ENCODE data around the gene GLYATL1B. TPM values are rescaled to one million over a fixed set of nuclear protein-coding genes. Genes with fewer than 3 reads are reported as not detected.
"Not testable (repeated sequence)": the region's sequence is repeated elsewhere in the genome, so short reads cannot be mapped to it uniquely, and the experiment has no call there.

Gene GLYATL1B
- total and polyA plus RNA-seq, 5 donors: not detected

DNA sequence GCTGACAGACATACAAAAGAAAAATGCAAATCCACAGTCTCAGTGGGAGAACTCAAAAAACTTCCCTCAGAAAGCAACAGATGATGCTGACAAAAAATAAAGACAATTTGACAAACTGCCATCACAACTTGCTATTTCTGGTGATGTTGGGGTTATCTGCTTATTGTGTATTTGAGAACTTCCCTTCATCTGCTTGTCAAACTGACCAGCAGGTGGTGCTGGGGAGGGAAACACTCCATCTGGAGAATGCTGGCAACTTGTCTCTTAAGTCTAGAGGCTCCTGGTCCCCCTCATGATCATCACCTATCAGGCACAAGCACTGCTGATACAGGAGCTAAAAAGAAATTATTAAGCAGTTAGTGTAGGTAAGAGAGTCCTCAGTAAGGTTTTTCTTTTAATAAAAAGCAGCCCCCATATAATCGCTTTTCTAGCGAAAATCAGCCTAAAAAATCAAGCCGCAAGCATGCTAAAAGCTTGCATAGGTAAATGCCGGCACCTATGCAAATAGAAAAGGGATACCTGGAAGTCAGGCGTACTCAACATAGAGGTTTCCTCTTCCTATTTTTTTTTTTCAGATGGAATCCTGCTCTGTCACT lies 11.1 kb downstream of the GLYATL1B start:
- H3K4me1 ChIP-seq (ENCODE audit: control insufficient read depth, insufficient read depth, low read length): no peaks in the 10 kb centered on the region
- intact Hi-C loops (cut with DNase I): no loop called here
- DNase-seq (peak; percentile 50 to 85 (median 60)), ATAC-seq (no peak)
- H3K9me3 ChIP-seq (ENCODE audit: control insufficient read depth, low read length): no peaks in the 10 kb centered on the region
- no peak overlapping the region for H3K4me3 ChIP-seq (ENCODE audit: low read length)
- H3K27me3 ChIP-seq (ENCODE audit: control insufficient read depth, insufficient read depth): no peaks in the 10 kb centered on the region
- WGBS: 92% methylated on average over 5 of the region's 5 CpGs
- H3K27ac ChIP-seq (ENCODE audit: low read length): no peak overlapping the region

DNA sequence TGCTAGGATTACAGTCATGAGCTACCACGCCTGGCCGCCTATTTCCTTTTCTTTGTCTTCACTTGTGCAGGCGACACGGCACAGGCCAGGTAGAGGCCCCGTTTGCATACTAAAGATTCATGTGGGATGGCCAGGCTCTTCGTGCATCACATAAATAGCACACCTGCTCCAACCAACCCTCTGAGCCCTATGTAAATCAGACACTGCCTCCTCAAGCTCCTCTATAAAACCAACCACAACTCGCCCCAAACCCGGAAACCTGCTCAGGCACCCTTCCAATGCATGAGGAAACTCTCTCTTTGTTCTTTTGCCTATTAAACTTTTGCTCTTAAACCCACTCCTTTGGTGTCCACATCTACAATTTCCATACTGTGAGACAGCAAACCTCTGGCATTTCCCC lies 11.8 kb downstream of the GLYATL1B start:
- H3K9me3 ChIP-seq (ENCODE audit: control insufficient read depth, low read length); DNase-seq; H3K4me1 ChIP-seq (ENCODE audit: control insufficient read depth, insufficient read depth, low read length); ATAC-seq; H3K4me3 ChIP-seq (ENCODE audit: low read length); H3K27ac ChIP-seq (ENCODE audit: low read length); intact Hi-C loops (cut with DNase I); H3K27me3 ChIP-seq (ENCODE audit: control insufficient read depth, insufficient read depth): not testable (repeated sequence)
- 85% methylated on average over 8 of the region's 8 CpGs for WGBS

DNA sequence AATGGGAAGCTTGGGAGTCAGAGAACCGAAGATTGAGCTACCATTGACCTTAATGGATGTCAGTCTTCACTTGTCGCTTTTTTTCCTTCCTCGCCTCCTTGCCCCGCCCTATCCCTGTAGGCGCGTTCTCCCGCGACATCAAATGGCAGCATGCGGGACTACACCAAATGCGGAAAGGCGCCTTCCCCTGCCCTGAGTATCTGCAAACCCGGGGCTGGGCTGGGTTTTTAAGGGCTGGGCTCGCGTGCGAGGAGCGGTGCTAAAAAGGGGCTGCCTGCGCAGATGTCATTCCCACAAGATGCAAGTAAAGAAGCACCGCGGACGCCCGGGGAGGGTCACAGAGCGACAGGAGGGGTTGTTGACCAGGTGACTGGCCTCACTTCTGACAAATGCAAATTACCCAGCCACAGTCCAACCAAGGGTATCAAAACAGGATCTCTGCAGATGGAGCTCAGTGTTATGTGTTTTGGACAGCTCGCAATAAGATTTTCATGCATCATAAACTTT lies 16.2 kb downstream of the GLYATL1B start:
- Histone ChIP-seq H3K9me3 (ENCODE audit: control insufficient read depth, low read length) (no peaks in the 10 kb centered on the region), H3K4me1 (ENCODE audit: control insufficient read depth, insufficient read depth, low read length) (no peaks in the 10 kb centered on the region), H3K27ac (ENCODE audit: low read length) (no peak overlapping the region), H3K27me3 (ENCODE audit: control insufficient read depth, insufficient read depth) (no peaks in the 10 kb centered on the region), H3K4me3 (ENCODE audit: low read length) (peak overlapping the region; percentile 12)
- 8% methylated on average over 23 of the region's 23 CpGs for WGBS
- intact Hi-C loops (cut with DNase I): no loop called here
- ATAC-seq: peak; percentile 26 to 29
- DNase-seq: peak; percentile 42 to 69 (median 68)

DNA sequence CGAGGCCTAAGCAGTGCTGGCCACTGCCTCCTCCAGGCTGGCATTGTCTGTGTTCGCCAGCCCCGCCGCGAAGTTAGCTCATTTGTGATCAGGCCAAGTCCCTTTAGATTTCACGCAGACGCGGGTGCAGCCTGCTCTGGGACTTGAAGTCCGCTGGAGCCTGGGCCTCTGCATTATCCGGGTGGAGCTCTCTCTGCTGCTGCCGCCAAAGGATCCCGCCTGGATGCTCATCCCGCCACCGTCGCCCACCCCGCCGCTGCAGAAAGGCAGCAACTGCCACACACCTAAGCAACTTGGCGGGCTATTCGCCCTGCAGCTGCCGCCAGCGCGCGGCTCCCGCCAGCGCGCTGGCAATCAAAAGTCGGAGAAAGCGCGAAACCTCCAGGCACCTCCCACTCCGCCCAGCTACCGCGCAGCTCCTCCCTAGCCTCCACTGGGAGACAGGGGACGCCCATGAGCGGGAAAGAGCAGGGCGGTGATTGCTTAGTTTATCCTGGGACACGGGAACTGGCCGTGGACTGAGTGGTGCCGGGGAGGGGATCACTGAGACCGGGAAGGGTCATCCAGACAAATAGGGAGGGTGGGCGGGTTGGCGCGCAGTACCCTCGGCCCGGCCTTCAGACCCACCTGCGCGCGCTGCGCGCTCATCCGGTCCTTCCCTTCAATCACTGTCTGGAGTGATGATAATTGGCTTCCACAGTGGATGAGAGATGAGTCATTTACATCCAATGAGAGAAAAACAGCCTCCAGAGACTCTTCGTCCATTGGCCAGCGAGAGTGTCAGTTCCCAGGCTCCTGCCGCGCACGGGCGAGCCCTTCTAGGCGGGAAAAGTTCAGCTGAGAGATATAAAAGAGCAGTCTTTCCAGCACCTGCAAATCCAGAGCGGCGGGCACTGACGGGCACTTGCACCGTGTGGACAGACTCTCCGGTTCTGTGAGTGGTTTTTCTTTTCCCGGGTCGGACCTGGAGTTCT lies 20.5 kb downstream of the GLYATL1B start, which contains the start of gene FAM111B:
Gene FAM111B (plus strand): TSS at position 875 of the 974 bp plus-strand sequence. CDS start 2,389 bp downstream, outside the sequence.
- under 1% methylated on average over 64 of the region's 64 CpGs for WGBS
- Histone ChIP-seq H3K9me3 (ENCODE audit: control insufficient read depth, low read length) (no peaks in the 10 kb centered on the region), H3K4me3 (ENCODE audit: low read length) (peak within 1 kb of the TSS; percentile 76), H3K4me1 (ENCODE audit: control insufficient read depth, insufficient read depth, low read length) (no peaks in the 10 kb centered on the region), H3K27ac (ENCODE audit: low read length) (no peak within 1 kb of the TSS), H3K27me3 (ENCODE audit: control insufficient read depth, insufficient read depth) (no peaks in the 10 kb centered on the region)
- intact Hi-C loops (cut with DNase I): no loop called here
- peak; percentile 84 to 91 (median 88) for DNase-seq
- ATAC-seq: peak; percentile 96 to 99

DNA sequence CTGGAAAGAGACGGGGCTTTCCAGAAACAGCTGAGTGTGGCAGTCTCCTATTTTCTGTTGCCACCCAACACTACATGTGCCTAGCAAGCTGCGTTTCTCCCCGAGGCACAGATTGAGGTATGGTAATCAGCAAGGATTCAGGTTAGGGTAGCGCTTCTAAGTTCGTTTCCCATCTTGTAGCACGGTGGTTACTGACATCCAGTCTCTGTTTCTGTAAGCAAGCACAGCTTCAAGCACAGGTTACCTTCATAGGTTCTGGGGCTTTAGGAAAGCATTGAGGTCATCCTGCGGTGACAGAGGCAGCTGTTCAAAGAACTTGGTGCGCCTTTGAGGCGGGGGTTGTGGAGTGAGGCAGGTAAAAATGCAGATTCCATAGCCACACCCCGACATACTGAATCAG lies 21.6 kb downstream of the GLYATL1B start:
- intact Hi-C loops (cut with DNase I); H3K9me3 ChIP-seq (ENCODE audit: control insufficient read depth, low read length); H3K4me1 ChIP-seq (ENCODE audit: control insufficient read depth, insufficient read depth, low read length); DNase-seq; ATAC-seq; H3K4me3 ChIP-seq (ENCODE audit: low read length); H3K27ac ChIP-seq (ENCODE audit: low read length); H3K27me3 ChIP-seq (ENCODE audit: control insufficient read depth, insufficient read depth): not testable (repeated sequence)
- 27% methylated on average over 10 of the region's 10 CpGs for WGBS

DNA sequence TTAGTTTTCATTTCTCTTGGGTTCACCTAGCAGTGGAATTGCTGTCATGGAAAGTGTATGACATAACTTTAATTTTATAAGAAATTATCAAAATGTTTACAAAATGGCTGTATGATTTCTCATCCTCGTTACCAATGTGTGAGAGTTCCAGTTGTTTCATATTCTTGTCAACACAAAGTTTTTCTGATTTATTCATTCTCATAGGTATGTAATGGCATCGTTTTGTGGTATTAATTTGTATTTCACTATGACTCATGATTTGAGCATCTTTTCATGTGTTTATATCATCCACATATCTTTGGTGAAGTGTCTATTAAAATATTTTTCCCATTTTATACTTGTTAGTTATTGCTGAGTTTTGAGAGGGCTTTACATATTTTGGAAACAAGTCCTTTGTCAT lies 26.4 kb downstream of the GLYATL1B start:
- ATAC-seq (no peak), DNase-seq (no peak)
- intact Hi-C loops (cut with DNase I): no loop called here
- Histone ChIP-seq H3K4me3 (ENCODE audit: low read length) (no peak overlapping the region), H3K27me3 (ENCODE audit: control insufficient read depth, insufficient read depth) (no peaks in the 10 kb centered on the region), H3K9me3 (ENCODE audit: control insufficient read depth, low read length) (peaks cover 1% of the 10 kb centered on the region), H3K4me1 (ENCODE audit: control insufficient read depth, insufficient read depth, low read length) (no peaks in the 10 kb centered on the region), H3K27ac (ENCODE audit: low read length) (no peak overlapping the region)
- WGBS: 88% methylated on average over 2 of the region's 2 CpGs

DNA sequence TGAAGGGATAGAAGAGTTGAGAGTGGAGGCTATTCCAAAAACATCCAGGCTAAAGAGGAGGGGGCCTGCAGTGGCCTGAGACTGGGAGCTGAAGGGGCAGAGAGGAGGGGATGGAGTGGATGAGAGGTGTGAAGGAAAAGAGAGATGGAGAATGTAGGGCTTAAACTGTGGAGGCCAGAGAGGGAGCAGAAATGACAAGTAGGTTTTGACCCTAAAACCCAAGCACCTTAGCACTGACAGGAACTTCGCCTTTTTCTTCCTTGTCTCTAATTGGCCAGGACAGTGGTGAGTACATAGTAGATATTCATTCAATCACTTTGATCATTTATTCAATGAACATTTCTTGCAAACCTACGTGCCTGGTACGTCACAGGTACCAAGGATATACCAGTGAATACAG lies 28.2 kb downstream of the GLYATL1B start:
- Histone ChIP-seq H3K9me3 (ENCODE audit: control insufficient read depth, low read length) (peaks cover 6% of the 10 kb centered on the region), H3K4me3 (ENCODE audit: low read length) (no peak overlapping the region), H3K4me1 (ENCODE audit: control insufficient read depth, insufficient read depth, low read length) (no peaks in the 10 kb centered on the region), H3K27ac (ENCODE audit: low read length) (no peak overlapping the region), H3K27me3 (ENCODE audit: control insufficient read depth, insufficient read depth) (no peaks in the 10 kb centered on the region)
- no peak for DNase-seq
- no peak for ATAC-seq
- intact Hi-C loops (cut with DNase I): no loop called here
- 99% methylated on average over 3 of the region's 3 CpGs for WGBS

DNA sequence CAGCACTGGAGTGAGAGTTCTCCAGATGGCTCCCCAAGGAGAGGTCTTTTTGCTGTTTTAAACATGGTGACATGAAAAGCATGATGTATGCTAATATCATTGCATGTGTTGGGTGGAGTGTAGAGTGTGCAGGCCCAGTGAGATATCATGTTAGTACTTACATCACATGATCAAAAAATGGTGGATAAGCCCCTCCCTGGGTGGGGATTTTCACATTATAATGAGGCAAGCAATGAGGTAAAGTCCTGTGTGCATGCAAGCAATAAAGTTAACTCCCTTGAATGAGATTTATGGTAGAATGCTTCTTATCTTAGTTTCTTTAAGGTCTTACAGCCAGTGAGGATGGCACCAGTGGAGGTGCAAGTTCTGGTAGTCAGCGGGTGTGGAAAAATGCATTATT lies 29.4 kb downstream of the GLYATL1B start:
- Histone ChIP-seq H3K4me1 (ENCODE audit: control insufficient read depth, insufficient read depth, low read length) (no peaks in the 10 kb centered on the region), H3K4me3 (ENCODE audit: low read length) (no peak overlapping the region), H3K27me3 (ENCODE audit: control insufficient read depth, insufficient read depth) (no peaks in the 10 kb centered on the region), H3K9me3 (ENCODE audit: control insufficient read depth, low read length) (peaks cover 6% of the 10 kb centered on the region), H3K27ac (ENCODE audit: low read length) (no peak overlapping the region)
- intact Hi-C loops (cut with DNase I): no loop called here
- ATAC-seq (no peak), DNase-seq (no peak)
- WGBS: 95% methylated on average over 1 of the region's 1 CpG

DNA sequence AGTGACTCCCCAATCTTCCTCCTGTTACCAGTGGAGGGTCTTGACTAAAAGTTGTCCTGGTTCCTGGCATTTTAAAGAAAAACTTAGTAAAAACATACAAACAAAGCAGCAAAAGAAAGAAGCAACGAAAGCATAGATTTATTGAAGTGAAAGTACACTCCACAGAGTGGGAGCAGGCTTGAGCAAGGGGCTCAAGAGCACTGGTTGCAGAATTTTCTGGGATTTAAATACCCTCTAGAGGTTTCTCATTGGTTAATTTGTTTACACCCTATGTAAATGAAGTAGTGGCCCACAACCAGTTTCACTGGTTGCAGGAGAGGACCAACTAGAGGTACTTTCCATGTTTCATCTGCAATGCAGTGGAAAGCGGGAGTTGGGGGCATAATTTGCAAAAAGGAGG lies 31.7 kb downstream of the GLYATL1B start:
- Histone ChIP-seq H3K4me3 (ENCODE audit: low read length) (no peak overlapping the region), H3K27ac (ENCODE audit: low read length) (no peak overlapping the region), H3K27me3 (ENCODE audit: control insufficient read depth, insufficient read depth) (no peaks in the 10 kb centered on the region), H3K9me3 (ENCODE audit: control insufficient read depth, low read length) (peaks cover 6% of the 10 kb centered on the region), H3K4me1 (ENCODE audit: control insufficient read depth, insufficient read depth, low read length) (no peaks in the 10 kb centered on the region)
- WGBS: 98% methylated on average over 2 of the region's 2 CpGs
- ATAC-seq: no peak
- intact Hi-C loops (cut with DNase I): no loop called here
- no peak for DNase-seq

DNA sequence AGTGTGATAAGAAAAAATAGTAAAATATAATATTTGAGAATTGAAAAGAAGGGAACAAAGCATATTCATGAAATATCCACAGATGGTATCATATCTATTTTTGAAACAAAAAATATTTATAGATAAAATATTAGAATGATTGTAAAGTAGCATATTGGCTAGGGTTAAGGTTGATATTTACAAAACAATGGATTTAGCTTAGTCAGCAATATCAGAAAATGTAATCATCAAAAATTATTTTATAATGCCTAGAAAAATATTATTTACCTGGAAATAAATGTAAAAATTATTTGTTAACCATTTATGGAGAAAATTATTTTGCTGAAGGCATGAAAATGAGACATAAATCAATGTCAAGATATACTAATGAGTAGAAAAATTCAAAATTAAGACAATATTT lies 33.7 kb downstream of the GLYATL1B start:
- intact Hi-C loops (cut with DNase I): no loop called here
- Histone ChIP-seq H3K4me3 (ENCODE audit: low read length) (no peak overlapping the region), H3K9me3 (ENCODE audit: control insufficient read depth, low read length) (peaks cover 6% of the 10 kb centered on the region), H3K4me1 (ENCODE audit: control insufficient read depth, insufficient read depth, low read length) (no peaks in the 10 kb centered on the region), H3K27me3 (ENCODE audit: control insufficient read depth, insufficient read depth) (no peaks in the 10 kb centered on the region), H3K27ac (ENCODE audit: low read length) (no peak overlapping the region)
- ATAC-seq: no peak
- DNase-seq: no peak

Data from right cardiac atrium (tissue), 5 donors.